ENCODE data around the gene CECR2.
"Not testable (repeated sequence)": the region's sequence is repeated elsewhere in the genome, so short reads cannot be mapped to it uniquely, and the experiment has no call there.

The CECR2 gene

DNA sequence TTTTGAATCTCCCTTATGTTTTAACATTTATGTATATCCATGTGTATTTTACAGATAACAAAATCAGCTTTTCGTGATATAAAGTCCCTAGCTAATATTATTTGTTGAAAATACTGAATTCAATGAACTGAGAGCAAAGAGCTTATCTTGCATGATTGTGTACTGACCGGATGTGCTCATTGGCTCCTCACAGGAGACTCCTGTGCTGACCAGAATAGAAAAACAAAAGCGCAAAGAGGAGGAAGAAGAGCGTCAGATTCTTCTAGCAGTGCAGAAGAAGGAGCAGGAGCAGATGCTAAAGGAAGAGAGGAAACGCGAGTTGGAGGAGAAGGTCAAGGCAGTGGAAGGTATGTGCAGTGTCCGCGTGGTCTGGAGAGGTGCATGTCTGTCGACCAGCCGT is 154.7 kb downstream of the CECR2 start:
- no peak for DNase-seq

DNA sequence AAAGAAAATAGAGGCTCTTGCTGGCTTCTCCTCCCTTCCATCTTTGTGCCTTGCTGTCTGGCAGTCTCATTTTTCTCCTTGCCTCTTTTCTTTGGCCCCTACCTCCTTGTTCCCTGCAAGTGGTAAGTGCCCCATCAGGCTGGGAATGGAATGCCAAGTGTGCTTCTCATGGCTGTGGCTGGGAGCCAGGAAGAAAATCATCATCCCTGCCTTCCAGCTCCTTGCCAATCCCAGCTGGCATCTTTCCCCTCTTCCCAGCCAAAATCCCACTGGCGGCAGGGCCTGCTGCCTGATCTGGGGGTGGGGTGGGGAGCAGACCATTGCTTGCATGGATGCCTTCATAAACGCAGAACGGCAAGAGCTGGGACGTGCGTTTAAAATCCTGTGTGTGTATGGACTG is 167.0 kb downstream of the CECR2 start:
- no peak for DNase-seq

DNA sequence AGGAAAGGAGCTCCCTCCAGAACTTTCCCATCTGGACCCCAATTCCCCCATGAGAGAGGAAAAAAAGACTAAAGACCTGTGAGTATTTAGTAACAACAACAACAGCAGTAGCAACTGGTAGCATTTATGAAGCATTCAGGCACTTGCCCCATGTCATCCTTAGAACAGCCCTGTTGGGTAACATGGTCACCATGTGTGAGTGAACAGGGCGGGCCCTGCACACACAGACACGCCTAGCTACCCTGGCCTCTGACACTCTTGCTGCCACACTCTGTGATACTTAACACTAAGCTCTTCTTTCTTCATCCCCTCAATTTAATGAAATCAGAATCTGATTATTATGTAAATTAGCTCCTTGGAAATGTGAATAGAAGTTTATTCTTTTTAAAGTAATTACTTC is 167.9 kb downstream of the CECR2 start:
- no peak for DNase-seq

DNA sequence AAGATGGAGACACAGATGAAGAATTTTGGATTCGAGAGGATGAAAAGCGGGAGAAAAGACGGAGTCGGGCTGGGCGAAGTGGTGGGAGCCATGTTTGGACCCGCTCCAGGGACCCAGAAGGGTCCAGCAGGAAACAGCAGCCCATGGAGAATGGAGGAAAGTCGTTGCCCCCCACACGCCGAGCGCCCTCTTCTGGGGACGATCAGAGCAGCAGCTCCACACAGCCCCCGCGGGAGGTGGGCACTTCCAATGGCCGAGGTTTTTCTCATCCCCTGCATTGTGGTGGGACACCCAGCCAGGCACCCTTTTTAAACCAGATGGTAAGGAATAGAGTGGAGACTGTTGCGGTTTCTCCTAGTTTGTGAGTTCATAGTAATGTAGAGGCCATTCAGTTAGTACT is 171.2 kb downstream of the CECR2 start:
- no peak for DNase-seq

DNA sequence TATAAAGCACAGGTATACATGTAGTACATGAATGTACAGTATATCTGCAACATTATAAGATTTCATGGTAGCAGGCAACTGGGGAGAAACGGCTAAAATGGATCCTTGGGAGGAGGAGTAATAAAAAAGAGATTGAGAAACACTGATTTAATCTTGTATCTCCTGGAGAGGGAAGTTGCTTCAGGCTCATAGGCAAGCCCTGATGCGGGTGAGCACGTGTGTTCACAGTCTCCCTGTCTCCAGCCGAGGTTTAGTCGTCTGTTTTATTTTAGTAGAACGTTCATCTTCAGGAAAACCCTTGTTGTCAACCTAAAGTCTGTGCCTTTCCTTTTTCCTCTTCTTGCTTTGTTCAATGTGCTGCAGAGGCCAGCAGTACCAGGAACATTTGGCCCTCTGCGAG is 172.2 kb downstream of the CECR2 start:
- DNase-seq, result no peak

DNA sequence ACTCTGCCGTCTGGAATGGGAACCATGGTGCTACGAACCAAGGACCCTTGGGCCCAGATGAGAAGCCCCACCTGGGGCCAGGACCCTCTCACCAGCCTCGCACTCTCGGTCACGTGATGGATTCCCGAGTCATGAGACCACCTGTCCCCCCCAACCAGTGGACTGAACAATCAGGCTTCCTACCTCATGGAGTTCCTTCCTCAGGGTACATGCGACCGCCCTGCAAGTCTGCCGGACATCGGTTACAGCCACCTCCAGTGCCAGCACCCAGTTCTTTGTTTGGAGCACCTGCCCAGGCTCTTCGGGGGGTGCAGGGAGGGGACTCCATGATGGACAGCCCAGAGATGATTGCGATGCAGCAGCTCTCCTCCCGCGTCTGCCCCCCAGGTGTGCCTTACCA is 173.2 kb downstream of the CECR2 start:
- no peak for DNase-seq

DNA sequence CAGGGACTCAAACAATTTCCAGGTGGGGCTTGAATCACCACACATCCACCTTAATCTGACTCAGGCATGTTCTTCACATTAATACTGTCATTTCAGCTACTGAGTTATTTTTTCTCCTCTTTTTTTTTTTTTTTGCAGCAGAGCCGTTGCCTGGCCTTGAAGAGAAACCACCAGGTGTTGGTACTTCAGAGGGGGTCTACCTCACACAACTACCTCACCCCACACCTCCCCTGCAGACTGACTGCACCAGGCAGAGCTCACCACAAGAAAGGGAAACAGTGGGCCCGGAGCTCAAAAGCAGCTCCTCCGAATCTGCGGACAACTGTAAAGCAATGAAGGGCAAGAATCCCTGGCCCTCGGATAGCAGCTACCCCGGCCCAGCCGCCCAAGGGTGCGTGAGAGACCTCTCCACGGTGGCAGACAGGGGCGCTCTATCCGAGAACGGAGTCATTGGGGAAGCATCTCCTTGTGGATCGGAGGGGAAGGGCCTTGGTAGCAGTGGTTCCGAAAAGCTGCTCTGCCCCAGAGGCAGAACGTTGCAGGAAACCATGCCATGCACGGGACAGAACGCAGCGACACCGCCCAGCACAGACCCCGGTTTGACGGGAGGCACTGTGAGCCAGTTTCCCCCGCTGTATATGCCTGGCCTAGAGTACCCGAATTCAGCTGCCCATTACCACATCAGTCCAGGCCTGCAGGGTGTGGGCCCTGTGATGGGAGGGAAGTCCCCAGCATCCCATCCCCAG is 178.9 kb downstream of the CECR2 start:
- DNase-seq, result no peak

DNA sequence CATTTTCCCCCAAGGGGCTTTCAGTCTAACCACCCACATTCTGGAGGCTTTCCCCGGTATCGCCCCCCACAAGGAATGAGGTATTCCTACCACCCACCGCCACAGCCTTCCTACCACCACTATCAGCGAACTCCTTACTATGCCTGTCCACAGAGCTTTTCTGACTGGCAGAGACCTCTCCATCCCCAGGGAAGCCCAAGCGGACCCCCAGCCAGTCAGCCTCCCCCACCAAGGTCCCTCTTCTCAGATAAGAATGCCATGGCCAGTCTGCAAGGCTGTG is 179.4 kb downstream of the CECR2 start:
- no peak for DNase-seq

DNA sequence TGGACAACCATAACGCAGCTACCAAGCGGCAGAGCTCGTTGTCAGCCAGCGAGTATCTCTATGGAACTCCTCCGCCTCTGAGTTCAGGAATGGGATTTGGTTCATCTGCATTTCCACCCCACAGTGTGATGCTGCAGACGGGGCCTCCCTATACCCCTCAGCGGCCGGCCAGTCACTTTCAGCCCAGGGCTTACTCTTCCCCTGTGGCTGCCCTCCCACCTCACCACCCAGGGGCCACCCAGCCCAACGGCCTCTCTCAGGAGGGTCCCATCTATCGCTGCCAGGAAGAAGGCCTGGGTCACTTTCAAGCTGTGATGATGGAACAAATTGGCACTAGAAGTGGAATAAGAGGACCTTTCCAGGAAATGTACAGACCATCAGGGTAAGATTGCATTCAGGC is 179.9 kb downstream of the CECR2 start:
- no peak for DNase-seq

DNA sequence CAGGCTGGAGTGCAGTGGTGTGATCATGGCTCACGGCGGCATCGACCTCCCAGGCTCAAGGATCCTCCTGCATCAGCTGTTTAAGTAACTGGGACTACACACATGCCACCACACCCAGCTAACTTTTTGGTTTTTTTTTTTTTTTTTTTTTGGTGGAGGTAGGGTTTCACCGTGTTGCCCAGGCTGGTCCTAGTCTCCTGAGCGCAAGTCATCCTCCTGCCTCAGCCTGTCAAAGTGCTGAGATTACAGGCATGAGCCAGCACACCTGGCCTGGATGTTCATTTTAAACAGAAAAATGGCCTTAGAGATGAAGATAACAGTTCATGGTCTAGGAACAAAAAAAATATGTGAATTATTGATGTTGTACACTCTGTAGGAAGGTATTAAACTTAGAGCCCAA is 180.4 kb downstream of the CECR2 start:
- no peak for DNase-seq

DNA sequence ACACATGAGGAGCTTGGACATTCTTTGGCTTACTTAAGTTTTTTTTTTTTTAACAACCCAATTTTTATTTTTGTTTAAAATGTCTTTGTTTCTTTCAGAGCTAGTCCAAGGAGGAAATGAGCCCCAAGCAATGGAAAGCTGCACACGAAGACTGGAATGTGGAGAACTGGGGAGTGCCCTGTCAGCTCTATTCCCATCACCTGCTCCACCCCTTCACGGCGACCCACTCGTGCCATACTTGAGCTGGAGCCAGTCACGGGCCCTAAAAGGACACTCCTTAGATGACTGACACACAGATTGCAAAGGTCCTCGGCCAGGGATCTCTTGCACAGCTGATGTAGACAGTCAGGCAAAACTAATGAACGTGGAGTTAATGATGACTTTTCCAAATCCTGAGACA is 183.5 kb downstream of the CECR2 start:
- no peak for DNase-seq

DNA sequence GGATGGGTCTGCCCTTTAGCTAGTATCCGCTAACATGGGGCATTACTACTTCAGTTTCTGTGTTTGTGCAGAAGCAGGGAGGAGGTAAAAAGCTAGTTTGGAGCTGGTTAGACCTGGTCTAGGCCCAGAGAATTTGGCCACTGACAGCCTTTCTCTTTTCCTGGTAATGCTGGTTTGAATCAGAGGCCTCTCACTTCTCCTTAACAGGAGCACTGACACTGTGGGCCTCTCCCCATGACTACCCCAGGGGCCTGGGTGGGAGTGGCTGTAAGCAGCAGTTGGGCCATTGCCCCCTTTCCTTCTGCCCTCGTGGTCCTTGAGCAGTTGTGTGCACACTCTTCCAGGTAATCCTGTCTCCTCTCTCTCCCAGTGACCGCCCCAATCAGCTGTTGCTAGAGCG is 185.6 kb downstream of the CECR2 start:
- DNase-seq, result no peak

DNA sequence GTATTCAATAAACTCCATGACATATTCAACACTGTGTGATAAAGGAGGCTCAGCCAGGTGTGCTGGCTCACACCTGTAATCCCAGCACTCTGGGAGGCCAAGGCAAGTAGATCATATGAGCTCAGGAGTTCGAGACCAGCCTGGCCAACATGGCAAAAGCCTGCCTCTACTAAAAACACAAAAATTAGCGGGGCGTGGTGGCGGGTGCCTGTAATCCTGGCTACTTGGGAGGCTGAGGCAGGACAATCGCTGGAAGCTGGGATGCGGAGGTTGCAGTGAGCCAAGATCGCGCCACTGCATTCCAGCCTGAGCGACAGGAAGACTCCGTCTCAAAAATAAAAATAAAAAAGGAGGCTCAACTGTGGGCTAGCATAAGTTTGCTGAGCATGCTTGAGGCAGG is 189.9 kb downstream of the CECR2 start:
- DNase-seq, result no peak

DNA sequence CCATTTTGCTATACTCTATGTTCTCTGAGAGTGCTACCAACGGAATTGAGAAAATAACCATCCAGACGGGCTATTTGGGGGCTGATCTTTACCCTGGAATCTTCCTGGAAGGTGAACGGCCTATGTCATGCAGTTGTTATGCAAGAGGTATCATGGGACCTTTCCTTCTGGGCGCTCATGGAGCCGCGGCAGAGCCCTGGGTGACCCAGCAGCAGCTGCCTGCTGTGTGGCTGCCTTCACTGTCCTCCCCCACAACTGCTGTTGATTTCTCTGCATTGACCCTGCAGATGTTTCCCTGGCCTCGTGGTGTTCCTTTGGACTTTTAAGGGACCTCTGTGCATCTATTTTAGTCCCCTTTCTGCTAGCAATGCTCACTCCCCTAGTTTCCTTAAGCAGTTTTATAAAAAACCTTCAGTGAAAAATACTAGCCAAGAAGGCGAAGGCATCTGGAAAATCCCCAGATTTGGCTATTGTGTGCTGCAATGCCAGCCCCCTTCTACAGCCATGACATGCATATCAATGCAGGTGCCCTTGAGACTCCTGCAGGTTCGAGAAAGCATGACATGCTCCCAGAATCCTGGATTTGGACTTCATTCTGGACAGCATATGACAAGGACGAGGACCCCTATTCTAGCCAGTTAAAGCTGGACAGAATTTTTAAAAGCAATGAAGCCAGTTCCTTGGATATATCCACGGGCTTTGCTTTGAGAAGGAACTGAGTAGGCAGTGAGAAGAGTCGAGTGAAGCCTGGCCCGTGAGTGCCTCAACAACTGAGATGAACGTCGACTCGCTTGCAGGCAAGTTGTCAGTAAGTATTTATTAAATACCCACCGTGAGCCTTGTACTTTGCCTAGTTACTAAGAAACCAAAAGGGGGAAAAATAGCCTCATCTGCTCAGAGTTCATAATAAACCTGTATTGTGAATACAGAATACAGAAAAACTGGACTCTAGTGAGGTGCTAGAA is 193.9 kb downstream of the CECR2 start, which contains the start of gene SLC25A18:
TSS of gene SLC25A18 (plus strand) at position 593 of the 965 bp plus-strand sequence. CDS start 16,447 bp downstream, outside the sequence.
- DNase-seq, result peak; percentile 25

DNA sequence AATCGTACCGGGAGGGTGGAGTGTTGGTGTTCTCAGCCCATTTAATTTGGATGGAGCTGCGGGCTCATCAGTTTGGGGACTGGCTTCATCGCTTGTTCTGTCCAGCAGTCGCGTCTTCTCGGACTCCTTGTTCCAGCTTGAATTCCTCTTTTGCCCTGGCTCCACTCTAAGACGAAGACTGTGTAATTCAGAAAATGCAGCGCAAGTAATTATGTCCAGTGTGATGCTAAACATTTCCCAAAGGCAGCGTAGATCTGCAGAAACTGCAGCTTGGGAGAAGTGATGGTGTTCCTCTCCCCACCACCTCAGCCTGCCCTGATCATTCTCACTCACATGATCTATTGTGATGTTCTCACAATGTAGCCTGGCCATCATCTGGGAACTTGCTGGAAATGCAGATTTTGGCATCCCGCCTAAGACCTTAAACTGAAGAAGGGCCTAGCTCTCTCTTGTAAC is 194.7 kb downstream of the CECR2 start:
- DNase-seq, result peak; percentile 59

DNA sequence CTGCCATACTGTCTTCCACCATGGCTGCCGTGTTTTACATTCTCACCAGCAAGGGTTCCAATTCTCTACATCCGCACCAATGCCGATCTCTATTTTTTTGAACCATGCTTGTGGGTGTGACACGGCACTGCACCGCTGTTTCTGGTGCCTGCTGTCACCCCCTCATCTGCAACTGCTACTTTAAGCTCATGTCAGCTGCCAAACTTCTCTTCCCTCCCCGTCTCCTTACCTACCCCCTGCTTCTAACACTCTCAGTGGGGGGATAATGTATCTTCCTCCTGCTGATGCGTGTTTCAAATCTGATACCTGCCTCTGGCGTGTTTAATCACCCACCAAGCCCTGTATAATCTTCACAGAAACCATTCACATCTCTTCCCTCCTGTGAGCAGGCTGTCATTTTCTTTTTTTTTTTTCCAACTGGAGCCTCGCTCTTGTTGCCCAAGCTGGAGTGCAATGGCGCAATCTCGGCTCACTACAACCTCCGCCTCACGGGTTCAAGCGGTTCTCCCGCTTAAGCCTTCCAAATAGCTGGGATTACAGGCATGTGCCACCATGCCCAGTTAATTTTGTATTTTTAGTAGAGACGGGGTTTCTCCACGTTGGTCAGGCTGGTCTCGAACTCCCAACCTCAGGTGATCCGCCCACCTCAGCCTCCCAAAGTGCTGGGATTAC is 196.9 kb downstream of the CECR2 start:
- not testable (repeated sequence) for DNase-seq

DNA sequence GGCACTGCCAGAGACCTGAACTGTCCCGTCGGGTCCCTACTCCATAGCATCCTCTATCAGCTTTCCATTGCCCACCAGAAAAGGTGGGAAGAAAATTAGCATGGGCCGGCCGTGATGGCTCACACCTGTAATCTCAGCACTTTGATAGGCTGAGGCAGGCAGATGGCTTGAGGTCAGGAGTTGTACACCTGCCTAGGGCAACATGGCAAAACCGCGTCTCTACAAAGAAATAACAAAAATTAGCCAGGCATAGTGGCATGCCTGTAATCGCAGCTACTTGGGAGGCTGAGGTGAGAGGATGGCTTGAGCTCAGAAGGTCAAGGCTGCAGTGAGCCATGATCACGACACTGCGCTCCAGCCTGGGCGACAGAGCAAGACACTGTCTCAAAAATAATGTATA is 197.5 kb downstream of the CECR2 start:
- no peak for DNase-seq

DNA sequence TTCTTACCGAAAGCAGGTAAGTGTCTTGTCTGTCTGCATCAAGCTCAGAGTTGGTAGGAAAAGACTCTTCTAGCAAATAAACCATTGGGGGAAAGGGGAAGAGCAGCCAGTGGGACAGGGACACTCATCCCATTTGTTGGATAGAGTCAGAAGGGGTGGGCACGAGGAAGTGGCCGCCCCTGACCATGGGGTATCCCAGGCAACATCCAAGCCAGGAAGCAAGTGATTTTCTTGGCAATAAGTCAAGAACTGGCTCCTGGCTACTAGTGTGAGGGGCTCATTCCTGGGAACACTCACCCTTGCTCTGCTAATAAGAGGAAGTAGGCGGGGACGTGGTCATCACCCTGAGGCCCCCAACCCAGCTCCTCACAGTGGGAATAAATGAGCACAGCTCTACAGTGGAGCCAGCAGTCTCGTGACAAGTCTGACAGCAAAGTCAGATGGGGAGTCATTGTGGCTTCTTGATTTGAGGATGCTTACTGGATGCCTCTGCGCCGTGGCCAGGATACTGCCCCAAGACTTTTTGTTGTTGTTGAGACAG is 200.8 kb downstream of the CECR2 start:
- DNase-seq, result peak; percentile 86

DNA sequence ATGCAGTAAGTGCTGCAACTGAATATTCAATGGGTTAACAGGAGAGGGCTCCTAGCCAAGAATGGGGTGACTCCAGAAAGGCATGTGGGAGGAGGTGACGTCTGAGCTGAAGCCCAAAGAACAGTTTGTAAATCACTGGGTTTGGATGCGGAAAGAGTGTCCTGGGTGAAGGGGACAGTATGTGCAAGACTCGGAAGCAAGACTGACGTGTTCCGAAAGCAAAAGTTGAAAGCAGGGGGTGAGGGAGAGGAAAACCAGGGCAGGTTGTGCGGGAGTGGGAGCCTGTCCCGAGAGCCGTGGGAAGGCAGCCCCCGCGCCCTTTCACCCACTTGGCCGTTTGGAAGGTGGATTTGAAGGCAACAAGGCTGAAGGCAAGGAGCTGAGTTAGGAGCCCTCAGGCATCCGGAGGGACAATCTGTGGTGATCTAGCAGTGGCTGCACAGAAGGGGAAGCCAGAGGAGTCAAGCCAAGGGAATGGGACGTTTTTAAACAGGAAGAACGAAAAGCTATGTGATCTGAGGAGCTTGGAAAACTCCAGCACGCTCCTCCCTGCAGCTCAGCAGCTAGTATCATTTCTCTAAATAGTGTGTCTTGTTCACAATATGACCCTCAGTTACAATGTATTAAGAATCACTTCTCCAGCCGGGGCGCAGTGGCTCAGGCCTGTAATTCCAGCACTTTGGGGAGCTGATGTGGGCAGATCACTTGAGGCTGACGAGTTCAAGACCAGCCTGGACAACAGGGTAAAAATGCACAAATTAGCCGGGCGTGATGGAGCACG is 201.8 kb downstream of the CECR2 start:
- no peak for DNase-seq

DNA sequence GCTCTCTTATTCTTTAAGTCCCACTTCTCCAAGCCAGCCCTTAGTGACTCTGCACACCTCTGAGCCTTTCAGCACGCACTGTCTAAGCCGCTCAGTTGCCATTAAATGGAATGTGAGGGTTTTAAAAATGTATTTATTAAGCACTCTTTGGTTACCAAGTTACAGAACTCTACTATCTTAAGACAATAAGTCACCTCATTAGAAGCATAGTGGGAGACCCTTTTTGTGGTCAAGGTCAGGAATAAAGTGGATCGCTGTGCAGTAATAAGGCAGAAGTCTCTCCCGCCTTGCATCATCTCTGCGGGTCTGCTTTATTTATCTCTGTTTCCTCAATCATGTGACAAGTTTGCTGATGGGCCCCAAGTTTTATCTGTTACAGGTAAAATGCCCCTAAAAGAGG is 205.9 kb downstream of the CECR2 start:
- DNase-seq, result no peak

DNA sequence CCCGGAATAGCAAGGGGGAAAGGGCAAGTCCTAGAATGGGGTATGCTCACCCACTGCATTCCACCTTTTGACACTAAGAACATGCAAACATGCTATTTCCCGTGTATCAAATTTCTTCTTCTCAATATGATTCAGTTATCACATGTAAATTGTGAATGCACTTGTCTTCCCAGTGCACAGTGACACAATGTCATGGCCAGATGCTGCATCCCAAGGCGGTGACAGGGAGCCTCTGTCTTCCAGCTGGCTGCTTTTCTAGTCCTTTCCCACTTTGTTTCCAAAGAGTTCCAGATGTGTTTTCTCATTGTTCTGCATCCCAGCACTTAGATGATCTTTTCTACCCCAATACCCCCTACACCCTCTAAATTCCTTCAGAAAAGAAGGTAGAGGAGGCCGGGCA is 206.4 kb downstream of the CECR2 start:
- DNase-seq, result no peak

DNA sequence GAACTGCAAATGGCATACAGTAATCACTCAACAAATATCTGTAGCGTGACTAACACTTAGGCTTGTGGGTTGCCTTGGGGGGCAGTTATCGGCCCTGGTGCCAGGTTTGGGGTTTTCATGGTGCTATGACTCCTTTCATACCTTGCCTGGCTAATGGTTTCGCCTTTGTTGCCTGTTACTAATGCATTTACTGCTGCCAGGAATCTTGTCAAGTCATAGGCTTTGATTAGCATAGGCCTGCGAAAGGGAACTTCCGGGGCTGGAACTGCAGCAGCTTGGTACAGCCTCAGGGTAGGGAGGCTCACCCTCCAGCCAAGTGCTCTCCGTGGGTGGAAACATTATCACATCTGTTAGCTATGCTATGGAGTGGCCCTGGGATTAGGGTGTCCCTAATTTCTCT is 207.2 kb downstream of the CECR2 start:
- DNase-seq, result peak; percentile 98
